Panc1 (cell line): ENCODE measurements around the gene YAP1. TPM values are rescaled to one million over a fixed set of nuclear protein-coding genes. Genes with fewer than 3 reads are reported as not detected.

ENCODE experiments used
- ATAC-seq: fragments of 200-7000 bp; cut with Tn5 transposase; 2 replicates; pipeline ENCODE4 v1.9.1; 2020; ENCODE audit warnings: mild to moderate bottlenecking, moderate library complexity
- Bru-seq: library from RNA; stranded (reverse); fragments of 400-500 nt; gene quantifications from one replicate; lab custom pipeline; 2021; lab: Mats Ljungman, UMichigan
- BruChase-seq, 2 experiments: library from RNA; stranded (reverse); fragments of 400-500 nt; gene quantifications; one replicate each; lab custom pipeline; 2021; lab: Mats Ljungman, UMichigan
- BruUV-seq: library from RNA; stranded (reverse); fragments of 400-500 nt; replicated peaks from 2 replicates; lab custom pipeline; 2021; lab: Mats Ljungman, UMichigan
- CTCF ChIA-PET: fragments of 300-600 bp; sonication (Branson Sonifier 250); formaldehyde crosslinking; loops from one replicate; lab custom pipeline; 2022; ENCODE audit warnings: antibody characterized with exemption; lab: Charles Lee
- POLR2A ChIA-PET: fragments of 300-600 bp; sonication (Branson Sonifier 250); formaldehyde crosslinking; loops from one replicate; lab custom pipeline; 2022; ENCODE audit warnings: antibody characterized with exemption; lab: Charles Lee
- DNase-seq: peaks from one replicate; pipeline ENCODE4 v3.0.0-alpha.2; 2010; ENCODE audit warnings: low read depth, low spot score
- H3K27ac ChIP-seq: 2 replicates; pipeline ENCODE4 v1.5.1; 2011; ENCODE audit warnings: mild to moderate bottlenecking, low read length, inconsistent platforms
- H3K27me3 ChIP-seq: fragments of 200-500 bp; sonication (Bioruptor generic); 2 replicates; pipeline ENCODE4 v1.6.0; 2014; ENCODE audit warnings: low read length, inconsistent platforms; ENCODE audit not compliant: control insufficient read depth, insufficient read depth
- H3K36me3 ChIP-seq: fragments of 200-500 bp; sonication (Bioruptor generic); 2 replicates; pipeline ENCODE4 v1.5.1; 2014; ENCODE audit warnings: inconsistent platforms, mild to moderate bottlenecking, low read length, moderate library complexity; ENCODE audit not compliant: control insufficient read depth, insufficient read depth
- H3K4me1 ChIP-seq: 2 replicates; pipeline ENCODE4 v1.5.1; 2011; ENCODE audit warnings: inconsistent platforms, mild to moderate bottlenecking, low read length, moderate library complexity; ENCODE audit not compliant: control insufficient read depth, insufficient read depth
- H3K4me3 ChIP-seq, 2 experiments: 2 replicates each; pipeline ENCODE4 v1.5.1; 2011 to 2012; ENCODE audit warnings: low read depth in 2 of 2, low read length in 2 of 2, mild to moderate bottlenecking in 2 of 2, inconsistent platforms in 1 of 2, moderate library complexity in 1 of 2
- H3K9me3 ChIP-seq: fragments of 200-500 bp; sonication (Bioruptor generic); 2 replicates; pipeline ENCODE4 v1.5.1; 2014; ENCODE audit warnings: low read depth, mild to moderate bottlenecking, inconsistent platforms, low read length, moderate library complexity; ENCODE audit not compliant: control insufficient read depth, insufficient read depth
- POLR2AphosphoS5 ChIP-seq: IDR thresholded peaks from 2 replicates; pipeline ENCODE4 v1.6.1; 2012; ENCODE audit warnings: mild to moderate bottlenecking, low read depth, low read length, moderate library complexity
- REST ChIP-seq, 2 experiments: IDR thresholded peaks; 2 replicates each; pipeline ENCODE4 v1.6.1; 2011 to 2012; ENCODE audit warnings: low read depth in 2 of 2, control low read depth in 1 of 2, low read length in 1 of 2, mild to moderate bottlenecking in 1 of 2, moderate library complexity in 1 of 2; ENCODE audit not compliant: insufficient read depth in 1 of 2
- SIN3A ChIP-seq: IDR thresholded peaks from 2 replicates; pipeline ENCODE4 v1.6.1; 2012; ENCODE audit warnings: low read depth, mild to moderate bottlenecking, low read length, moderate library complexity, borderline replicate concordance; ENCODE audit not compliant: insufficient read depth
- TCF7L2 ChIP-seq: IDR thresholded peaks from 2 replicates; pipeline ENCODE4 v1.6.1; 2011; ENCODE audit warnings: mild to moderate bottlenecking, low read depth, low read length, inconsistent platforms
- in situ Hi-C: cut with HindIII; loops from 2 replicates; pipeline ENCODE4 v1.10.0; 2016; ENCODE audit warnings: low sequenced_read_pairs, low pct_unique_long_range_greater_than_20kb
- intact Hi-C: fragments of 100-400 bp; cut with micrococcal nuclease; formaldehyde crosslinking; loops from one replicate; pipeline ENCODE4 v1.10.0; 2022; ENCODE audit not compliant: unreplicated experiment
- long read RNA-seq: library from polyadenylated mRNA; unstranded; transcript quantifications from one replicate; pipeline ENCODE4 v2.0.0, GENCODE V29; 2021; ENCODE audit not compliant: unreplicated experiment
- polyA plus RNA-seq: library from polyadenylated mRNA; unstranded; fragments of >200 nt; gene quantifications from one replicate; pipeline ENCODE4 v1.2.1, GENCODE V29; 2012; ENCODE audit warnings: missing spikeins; ENCODE audit not compliant: insufficient read length
- total RNA-seq: library from RNA; stranded (reverse); gene quantifications from one replicate; pipeline ENCODE4 v1.2.1, GENCODE V29; 2021; ENCODE audit not compliant: unreplicated experiment
- TF ChIP-seq, protein P1 (sequence below): fragments of 450-650 bp; IDR thresholded peaks from 2 replicates; pipeline ENCODE4 v1.5.1; 2017; ENCODE audit warnings: mild to moderate bottlenecking

YAP1 gene
- total RNA-seq (158 TPM), Bru-seq, nascent RNA (percentile 97 among the genes with signal in this experiment), BruChase-seq, experiment 1, labeled RNA remaining after a 2-hour chase (percentile 95 among the genes with signal in this experiment), BruChase-seq, experiment 2, labeled RNA remaining after a 6-hour chase (percentile 97 among the genes with signal in this experiment)
- polyA plus RNA-seq, result 103 TPM
- long read RNA-seq, full-length matches to known transcripts, result 18 of 67 reads
- long read RNA-seq, partial matches to known transcripts, result 8 of 67 reads
- long read RNA-seq, other reads (novel, unspliced or antisense), result 41 of 67 reads

GRCh38 chr11:102109896-102110760 lies at the start of gene YAP1:
TSS of gene YAP1 (plus strand) at chr11:102110447. CDS start at chr11:102110849, 402 bp downstream.
- POLR2A ChIA-PET, result no interaction called here
- Histone ChIP-seq H3K27ac (peak within 1 kb of the TSS; percentile 99), H3K4me3 (peak within 1 kb of the TSS; percentile 80 to 83), H3K27me3 (no peaks in the 10 kb centered on the region), H3K9me3 (no peaks in the 10 kb centered on the region), H3K36me3 (peaks cover 14% of the 10 kb centered on the region), H3K4me1 (peaks cover 36% of the 10 kb centered on the region)
- peak; percentile 53 for TF ChIP-seq POLR2AphosphoS5
- no peak for TF ChIP-seq REST (IDR thresholded peaks at IDR 0.05; ENCODE audit: insufficient read depth in 1 of 2, low read depth in 2 of 2, low read length in 1 of 2)
- TF ChIP-seq TCF7L2, result peak; percentile 66
- peak; percentile 64; the same call in 1 of the 2 replicates for TF ChIP-seq SIN3A
- TF ChIP-seq, protein P1, sequence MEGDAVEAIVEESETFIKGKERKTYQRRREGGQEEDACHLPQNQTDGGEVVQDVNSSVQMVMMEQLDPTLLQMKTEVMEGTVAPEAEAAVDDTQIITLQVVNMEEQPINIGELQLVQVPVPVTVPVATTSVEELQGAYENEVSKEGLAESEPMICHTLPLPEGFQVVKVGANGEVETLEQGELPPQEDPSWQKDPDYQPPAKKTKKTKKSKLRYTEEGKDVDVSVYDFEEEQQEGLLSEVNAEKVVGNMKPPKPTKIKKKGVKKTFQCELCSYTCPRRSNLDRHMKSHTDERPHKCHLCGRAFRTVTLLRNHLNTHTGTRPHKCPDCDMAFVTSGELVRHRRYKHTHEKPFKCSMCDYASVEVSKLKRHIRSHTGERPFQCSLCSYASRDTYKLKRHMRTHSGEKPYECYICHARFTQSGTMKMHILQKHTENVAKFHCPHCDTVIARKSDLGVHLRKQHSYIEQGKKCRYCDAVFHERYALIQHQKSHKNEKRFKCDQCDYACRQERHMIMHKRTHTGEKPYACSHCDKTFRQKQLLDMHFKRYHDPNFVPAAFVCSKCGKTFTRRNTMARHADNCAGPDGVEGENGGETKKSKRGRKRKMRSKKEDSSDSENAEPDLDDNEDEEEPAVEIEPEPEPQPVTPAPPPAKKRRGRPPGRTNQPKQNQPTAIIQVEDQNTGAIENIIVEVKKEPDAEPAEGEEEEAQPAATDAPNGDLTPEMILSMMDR, result no peak
- CTCF ChIA-PET, result no interaction called here
- ATAC-seq, result peak; percentile 81
- peak; percentile 54 for DNase-seq
- in situ Hi-C loops, result no loop called here
- intact Hi-C loops, result no loop called here
- BruUV-seq, result no TSS peak

GRCh38 chr11:102061276-102061675 lies 49.0 kb upstream of the YAP1 start:
- ChIA-PET POLR2A (no interaction called here), CTCF (no interaction called here)
- Histone ChIP-seq H3K36me3 (no peaks in the 10 kb centered on the region), H3K4me3 (no peak overlapping the region), H3K9me3 (no peaks in the 10 kb centered on the region), H3K4me1 (no peaks in the 10 kb centered on the region), H3K27me3 (no peaks in the 10 kb centered on the region), H3K27ac (no peak overlapping the region)
- TF ChIP-seq REST (IDR thresholded peaks at IDR 0.05; ENCODE audit: insufficient read depth in 1 of 2, low read depth in 2 of 2, low read length in 1 of 2), result no peak
- TF ChIP-seq, protein P1, result peak; percentile 72
- BruUV-seq, result no TSS peak
- intact Hi-C loops, result no loop called here
- ATAC-seq (peak; percentile 82), DNase-seq (no peak)
- in situ Hi-C loops, result no loop called here
